ENCODE results near the gene TPCN1. TPM values are rescaled to one million over a fixed set of nuclear protein-coding genes. Genes with fewer than 3 reads are reported as not detected.

Gene TPCN1
- total RNA-seq, 1 donor from 2014 or later: 7.9 TPM

- DNase-seq: no peak
- Mint-ChIP-seq H3K27ac (ENCODE audit: unreplicated experiment) (no peak overlapping the region), H3K4me1 (ENCODE audit: low read depth, unreplicated experiment) (peaks cover 21% of the 10 kb centered on the region), H3K36me3 (ENCODE audit: unreplicated experiment) (no peaks in the 10 kb centered on the region), H3K9me3 (ENCODE audit: unreplicated experiment) (peaks cover 10% of the 10 kb centered on the region), H3K4me3 (ENCODE audit: unreplicated experiment) (no peak overlapping the region), H3K27me3 (ENCODE audit: unreplicated experiment) (peaks cover 11% of the 10 kb centered on the region)
- no peak for TF ChIP-seq CTCF (IDR thresholded peaks at IDR 0.05; ENCODE audit: partially characterized antibody, unreplicated experiment)
These were observed 27.0 kb downstream of the TPCN1 start for GRCh38 chr12:113248051-113248825.

- no peak for DNase-seq
- H3K4me3 Mint-ChIP-seq (ENCODE audit: unreplicated experiment): no peak overlapping the region
- H3K36me3 Mint-ChIP-seq (ENCODE audit: unreplicated experiment): no peaks in the 10 kb centered on the region
- no peak overlapping the region for H3K27ac Mint-ChIP-seq (ENCODE audit: unreplicated experiment)
- H3K9me3 Mint-ChIP-seq (ENCODE audit: unreplicated experiment): peaks cover 10% of the 10 kb centered on the region
- H3K27me3 Mint-ChIP-seq (ENCODE audit: unreplicated experiment): peaks cover 11% of the 10 kb centered on the region
- TF ChIP-seq CTCF (IDR thresholded peaks at IDR 0.05; ENCODE audit: partially characterized antibody, unreplicated experiment): no peak
- H3K4me1 Mint-ChIP-seq (ENCODE audit: low read depth, unreplicated experiment): peaks cover 19% of the 10 kb centered on the region
These were observed 27.7 kb downstream of the TPCN1 start for GRCh38 chr12:113248842-113249435.

GRCh38 chr12:113249546-113249945 lies 28.3 kb downstream of the TPCN1 start:
- H3K27me3 Mint-ChIP-seq (ENCODE audit: unreplicated experiment): peaks cover 11% of the 10 kb centered on the region
- H3K9me3 Mint-ChIP-seq (ENCODE audit: unreplicated experiment): peaks cover 10% of the 10 kb centered on the region
- H3K4me1 Mint-ChIP-seq (ENCODE audit: low read depth, unreplicated experiment): peaks cover 17% of the 10 kb centered on the region
- no peak overlapping the region for H3K4me3 Mint-ChIP-seq (ENCODE audit: unreplicated experiment)
- no peak overlapping the region for H3K27ac Mint-ChIP-seq (ENCODE audit: unreplicated experiment)
- no peak for TF ChIP-seq CTCF (IDR thresholded peaks at IDR 0.05; ENCODE audit: partially characterized antibody, unreplicated experiment)
- no peak for DNase-seq
- H3K36me3 Mint-ChIP-seq (ENCODE audit: unreplicated experiment): no peaks in the 10 kb centered on the region

GRCh38 chr12:113250045-113250444 lies 28.8 kb downstream of the TPCN1 start:
- DNase-seq: no peak
- Mint-ChIP-seq H3K4me3 (ENCODE audit: unreplicated experiment) (no peak overlapping the region), H3K27me3 (ENCODE audit: unreplicated experiment) (peaks cover 9% of the 10 kb centered on the region)

More at GRCh38 chr12:113250045-113250444, 28.8 kb downstream of the TPCN1 start:
- Mint-ChIP-seq H3K36me3 (ENCODE audit: unreplicated experiment) (no peaks in the 10 kb centered on the region), H3K9me3 (ENCODE audit: unreplicated experiment) (peaks cover 8% of the 10 kb centered on the region), H3K27ac (ENCODE audit: unreplicated experiment) (no peak overlapping the region), H3K4me1 (ENCODE audit: low read depth, unreplicated experiment) (peaks cover 17% of the 10 kb centered on the region)
- TF ChIP-seq CTCF (IDR thresholded peaks at IDR 0.05; ENCODE audit: partially characterized antibody, unreplicated experiment): no peak
